Activated CD8-positive, alpha-beta memory T cell treated with anti-CD3 and anti-CD28 coated beads, Interleukin-2, amount 50 U/mL, for 1 hour (primary cell): ENCODE results near the gene SLC9A5.

ENCODE experiments used
- DNase-seq: peaks from one replicate; pipeline ENCODE4 v3.0.0-alpha.2; 2020; ENCODE audit errors: extremely low read depth

SLC9A5 gene

DNA sequence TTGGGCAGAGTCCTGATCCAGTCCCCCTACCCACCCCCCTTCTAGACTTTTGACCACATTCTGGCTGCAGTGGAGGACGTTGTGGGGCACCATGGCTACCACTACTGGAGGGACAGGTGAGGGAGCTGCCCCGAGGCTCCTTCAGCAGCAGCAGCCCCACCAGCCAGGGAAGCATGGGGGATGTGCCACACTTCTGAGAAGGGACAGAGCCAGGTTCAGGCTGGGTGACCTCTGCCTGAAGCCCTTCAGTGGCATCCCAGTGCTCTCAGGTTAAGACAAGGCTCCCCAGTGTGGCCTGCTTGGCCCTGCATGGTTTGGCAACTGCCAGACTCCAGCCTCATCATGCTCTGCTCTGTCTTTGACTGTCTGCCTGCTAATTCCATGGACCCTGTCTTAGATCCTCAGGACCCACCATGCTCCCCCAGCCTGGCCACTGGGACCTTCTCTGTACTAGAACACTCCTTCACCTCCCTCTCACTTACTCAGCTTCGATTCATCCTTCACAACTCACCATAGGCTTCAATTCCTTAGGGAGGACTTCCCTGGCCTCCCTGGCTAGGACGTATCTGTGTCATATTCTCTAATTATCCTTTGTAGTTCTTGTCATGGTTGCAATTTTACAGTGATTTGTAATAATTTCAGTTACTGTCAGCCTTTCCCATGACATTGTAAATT, 8.8 kb downstream of the SLC9A5 start:
- no peak for DNase-seq

DNA sequence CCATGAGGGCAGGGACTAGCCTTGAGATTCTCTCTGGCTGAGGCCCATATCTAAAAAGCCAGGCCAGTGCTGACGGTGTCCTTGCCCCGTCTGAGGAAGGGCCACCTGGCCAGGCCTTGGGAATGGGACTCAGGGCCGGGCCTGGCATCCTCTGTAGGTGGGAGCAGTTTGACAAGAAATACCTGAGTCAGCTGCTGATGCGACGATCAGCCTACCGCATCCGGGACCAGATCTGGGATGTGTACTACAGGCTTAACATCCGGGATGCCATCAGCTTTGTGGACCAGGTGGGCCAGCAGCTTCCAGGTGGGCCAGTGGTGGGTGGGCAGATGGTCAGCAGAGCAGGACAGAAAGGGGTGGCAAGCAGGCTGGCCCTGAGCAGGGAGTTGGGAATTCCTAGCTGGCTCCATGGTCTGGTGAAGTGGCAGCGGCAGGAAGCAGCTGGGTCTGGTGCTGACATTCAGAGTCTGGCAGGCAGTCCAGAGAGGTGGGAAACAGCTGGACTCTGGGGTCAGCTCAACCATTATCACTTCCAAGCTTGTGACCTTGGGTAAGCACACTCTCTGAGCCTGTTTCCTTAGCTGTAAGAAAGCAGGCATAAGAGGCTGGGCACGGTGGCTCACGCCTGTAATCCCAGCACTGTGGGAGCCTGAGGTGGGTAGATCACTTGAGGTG, 9.5 kb downstream of the SLC9A5 start:
- DNase-seq, result no peak

DNA sequence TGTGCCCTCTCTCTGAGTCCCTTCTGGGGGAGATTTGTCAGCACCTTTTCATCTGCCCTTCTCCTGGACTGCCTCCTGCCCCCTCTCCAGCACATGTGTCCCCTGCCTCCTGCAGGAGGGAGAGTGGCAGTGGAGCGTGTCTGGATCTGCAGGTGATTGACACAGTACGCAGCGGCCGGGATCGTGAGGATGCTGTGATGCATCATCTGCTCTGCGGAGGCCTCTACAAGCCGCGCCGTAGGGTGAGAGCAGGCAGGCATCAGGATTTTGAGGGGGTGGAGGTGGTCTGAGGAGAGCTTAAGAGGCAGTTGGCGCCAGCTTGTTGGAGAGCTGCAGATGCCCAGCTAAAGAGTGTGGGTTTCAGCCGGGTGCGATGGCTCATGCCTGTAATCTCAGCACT, 10.9 kb downstream of the SLC9A5 start:
- DNase-seq, result no peak

DNA sequence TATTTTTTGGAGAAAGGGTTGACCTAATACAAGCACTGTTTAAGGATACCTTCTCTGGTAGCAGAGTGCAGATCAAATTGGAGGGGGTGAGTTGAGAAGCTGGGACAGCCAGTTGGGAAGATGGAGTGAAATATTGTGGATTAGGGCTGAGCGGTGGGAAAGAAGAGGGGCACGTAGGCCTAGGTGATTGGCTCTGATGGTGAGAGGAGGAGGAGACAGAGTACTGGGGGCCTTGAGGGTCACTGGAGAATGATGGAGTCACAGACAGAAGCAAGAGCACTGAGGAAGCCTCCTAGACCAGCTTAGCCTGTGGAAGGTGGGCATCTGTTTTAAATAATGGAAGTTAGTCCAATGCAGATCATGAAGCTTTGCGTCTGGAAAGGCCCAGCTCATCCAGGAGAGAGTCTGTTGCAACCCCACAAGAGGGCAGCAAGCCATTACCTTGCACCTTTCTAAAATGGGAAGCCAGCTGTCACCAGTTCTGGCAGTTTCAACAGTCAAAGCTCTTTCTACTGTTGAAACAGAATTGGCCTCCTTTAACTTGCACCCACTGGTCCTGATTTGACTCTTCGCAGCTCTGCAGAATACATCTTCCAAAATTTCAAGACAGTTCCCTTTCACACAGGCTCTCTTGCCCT, 11.8 kb downstream of the SLC9A5 start:
- no peak for DNase-seq

DNA sequence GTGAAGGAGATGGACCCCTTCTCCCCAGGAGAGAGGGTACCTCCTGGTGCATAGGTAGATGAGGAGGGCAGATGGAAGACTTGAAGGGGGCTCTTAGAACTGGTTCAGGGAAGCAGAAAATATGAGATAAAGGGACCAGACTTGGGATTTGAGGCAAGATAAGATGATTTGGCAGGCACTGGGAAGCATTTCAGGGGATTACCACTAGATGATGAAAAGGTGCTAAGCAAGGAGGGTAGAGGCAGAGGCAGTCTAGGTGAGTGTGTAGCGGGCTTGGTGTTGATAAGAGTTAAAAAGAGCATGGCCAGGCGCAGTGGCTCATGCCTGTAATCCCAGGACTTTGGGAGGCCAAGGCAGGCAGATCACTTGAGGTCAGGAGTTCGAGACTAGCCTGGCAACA, 14.4 kb downstream of the SLC9A5 start:
- DNase-seq, result no peak

DNA sequence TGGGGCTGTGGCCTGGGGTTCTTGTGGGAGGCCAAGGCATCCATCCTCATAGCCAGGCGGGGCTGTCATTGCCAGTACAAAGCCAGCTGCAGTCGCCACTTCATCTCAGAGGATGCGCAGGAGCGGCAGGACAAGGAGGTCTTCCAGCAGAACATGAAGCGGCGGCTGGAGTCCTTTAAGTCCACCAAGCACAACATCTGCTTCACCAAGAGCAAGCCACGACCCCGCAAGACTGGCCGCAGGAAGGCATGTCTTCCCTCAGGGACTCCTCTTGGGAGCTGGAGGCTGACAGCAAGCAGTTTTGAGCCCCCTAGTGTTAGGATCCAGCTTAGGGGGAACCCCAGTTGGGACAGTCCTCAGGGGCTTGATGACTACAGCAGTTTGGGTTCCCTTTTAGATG, 15.5 kb downstream of the SLC9A5 start:
- DNase-seq, result no peak

DNA sequence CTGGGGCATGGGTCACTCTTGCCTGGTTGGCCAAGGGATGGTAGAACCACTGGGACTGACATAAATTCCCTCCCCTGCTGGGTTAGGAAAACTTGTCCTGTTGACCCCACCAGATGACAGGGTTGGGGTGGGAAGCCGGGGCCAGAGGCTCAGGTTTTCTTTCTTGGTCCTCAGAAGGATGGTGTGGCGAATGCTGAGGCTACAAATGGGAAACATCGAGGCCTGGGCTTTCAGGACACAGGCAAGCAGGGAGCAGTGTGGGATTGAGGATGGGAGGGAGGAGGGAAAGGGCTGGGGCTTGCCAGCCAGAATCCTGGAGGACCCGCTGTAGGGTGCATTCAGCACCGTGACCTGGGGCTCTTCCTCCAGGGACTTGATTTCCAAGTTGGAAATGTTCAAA, 16.1 kb downstream of the SLC9A5 start:
- no peak for DNase-seq

DNA sequence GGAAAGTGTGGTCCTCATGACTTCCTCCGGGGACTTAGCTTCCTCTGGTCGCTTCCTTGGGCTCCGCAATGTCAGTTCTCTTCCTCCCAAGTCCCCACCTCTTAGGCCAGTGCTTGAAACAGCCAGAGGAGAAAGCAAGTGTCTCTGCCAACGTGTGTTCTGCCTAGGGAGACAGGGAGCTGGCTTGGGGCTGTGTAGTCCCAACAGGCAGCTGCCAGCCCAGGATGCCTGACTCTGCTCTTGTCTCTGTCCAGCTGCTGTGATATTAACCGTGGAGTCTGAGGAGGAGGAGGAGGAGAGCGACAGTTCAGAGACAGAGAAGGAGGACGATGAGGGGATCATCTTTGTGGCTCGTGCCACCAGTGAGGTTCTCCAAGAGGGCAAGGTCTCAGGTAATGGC, 17.1 kb downstream of the SLC9A5 start:
- DNase-seq, result no peak

DNA sequence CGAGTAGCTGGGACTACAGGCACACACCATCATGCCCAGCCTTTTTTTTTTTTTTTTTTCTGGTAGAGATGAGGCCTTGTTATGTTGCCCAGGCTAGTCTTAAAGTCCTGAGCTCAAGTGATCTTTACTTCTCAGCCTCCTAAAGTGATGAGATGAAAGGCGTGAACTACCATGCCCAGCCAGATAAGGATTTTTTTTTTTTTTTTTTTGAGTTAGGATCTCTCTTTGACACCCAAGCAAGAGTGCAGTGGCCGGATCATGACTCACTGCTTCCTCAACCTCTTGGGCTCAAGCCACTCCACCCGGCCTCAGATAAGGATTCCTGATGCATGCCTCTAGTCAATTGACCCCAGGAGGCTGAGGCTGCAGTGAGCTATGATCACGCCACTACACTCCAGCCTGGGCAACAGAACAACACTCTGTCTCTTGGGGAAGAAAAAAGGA, 19.4 kb downstream of the SLC9A5 start:
- DNase-seq, result no peak

DNA sequence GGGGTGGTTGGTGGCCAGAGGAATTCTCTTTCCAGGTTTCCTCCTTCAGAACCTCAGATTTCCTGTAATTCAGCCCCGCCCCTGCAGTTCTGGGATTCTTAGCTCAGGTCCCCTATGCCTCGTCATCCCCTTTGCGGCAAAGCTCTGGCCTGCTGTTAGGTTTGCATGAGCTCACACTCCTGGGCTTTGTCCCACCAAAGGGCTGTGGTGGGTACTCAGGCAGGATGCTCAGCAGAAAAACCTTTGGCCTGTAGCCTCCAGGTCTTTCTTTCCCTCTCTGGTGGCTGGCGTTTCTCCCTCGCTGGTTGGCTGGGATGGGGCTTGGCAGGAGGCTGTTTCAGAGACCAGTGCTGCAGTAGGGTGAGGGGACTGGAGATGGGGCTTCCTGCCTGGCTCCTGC, 21.0 kb downstream of the SLC9A5 start:
- DNase-seq, result no peak

DNA sequence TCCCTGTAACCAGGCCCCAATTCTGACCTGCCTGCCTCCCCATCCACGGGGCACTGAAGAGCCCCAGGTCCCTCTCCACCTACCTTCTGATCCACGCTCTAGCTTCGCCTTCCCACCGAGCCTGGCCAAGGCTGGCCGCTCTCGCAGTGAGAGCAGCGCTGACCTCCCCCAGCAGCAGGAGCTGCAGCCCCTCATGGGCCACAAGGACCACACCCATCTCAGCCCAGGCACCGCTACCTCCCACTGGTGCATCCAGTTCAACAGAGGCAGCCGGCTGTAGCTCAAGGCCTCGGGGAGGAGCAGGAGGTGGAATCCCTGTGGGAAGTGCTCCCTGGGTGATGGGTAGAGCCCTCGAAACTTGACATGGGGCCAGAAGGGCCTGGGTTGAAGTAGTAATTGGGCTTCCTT, 22.2 kb downstream of the SLC9A5 start:
- DNase-seq, result no peak

DNA sequence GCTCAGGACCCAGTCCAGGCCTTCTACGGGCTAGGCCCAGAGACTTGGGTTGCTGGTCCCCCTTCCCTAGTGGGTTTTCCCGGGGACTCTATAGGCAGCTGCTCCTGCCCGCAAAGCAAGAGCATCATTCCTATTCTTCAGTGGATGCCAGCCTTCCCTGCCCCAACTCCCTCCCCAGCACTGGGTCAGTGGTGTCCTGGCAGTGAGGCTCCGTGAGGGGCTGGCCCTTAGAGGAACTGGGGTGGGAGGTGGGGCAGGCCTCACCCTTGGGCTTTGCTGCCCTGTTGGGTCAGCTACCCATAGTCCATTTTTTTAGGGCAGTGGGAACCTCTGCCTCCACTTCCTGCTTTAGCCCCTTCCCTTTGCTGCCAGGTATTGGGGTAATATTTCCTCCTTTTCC, 22.7 kb downstream of the SLC9A5 start:
- DNase-seq, result no peak

DNA sequence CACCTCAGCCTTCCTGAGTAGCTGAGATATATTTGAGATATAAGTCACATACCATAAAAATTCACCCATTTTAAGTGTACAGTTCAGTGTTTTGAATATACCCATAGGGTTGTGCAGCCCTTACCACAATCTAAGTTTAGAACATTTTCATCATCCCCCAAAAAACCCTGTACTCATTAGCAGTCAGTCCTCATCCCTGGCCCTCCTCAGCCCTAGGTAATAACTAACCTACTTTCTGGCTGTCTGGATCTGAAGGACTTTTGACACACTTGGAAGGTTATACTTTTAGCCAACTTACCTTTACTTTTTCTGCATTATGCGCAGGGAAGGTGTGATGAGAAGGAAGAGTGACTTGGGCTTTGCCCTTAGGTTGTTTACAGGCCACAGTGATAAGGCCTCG, 26.5 kb downstream of the SLC9A5 start:
- DNase-seq, result no peak

DNA sequence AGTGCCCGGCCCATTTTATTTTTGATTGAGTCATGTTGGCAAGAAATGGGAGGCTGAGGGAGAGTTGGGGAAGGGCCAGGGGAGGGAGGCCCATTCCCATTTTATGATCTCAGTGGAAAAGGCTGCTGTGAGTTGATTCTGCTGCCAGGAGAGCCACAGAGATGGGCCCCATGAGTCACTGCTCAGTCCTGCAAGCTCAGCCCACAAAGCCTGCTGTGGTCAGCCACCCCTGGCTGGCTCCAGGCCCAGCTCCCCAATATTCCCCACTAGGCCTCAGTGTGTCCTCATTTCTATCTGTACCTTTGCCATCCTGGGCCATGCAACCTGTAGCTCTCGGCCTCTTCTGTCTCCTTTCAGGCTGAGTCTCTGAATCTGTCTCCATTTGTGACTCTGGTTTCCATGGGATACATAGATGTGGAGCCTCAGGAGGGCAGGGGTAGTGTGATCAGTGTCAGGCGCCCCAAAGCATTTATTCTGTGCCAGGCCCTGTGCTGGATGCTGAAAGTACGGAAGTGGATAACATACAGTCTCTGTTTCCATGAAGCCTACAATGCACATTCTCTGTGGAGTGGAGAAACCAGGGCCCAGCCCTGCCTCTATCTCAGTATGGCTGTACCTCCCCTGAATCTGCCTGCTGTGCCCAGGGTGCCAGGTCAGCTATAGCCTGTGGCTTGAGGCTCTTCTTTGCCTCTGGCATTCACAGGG, 28.7 kb downstream of the SLC9A5 start:
- DNase-seq, result no peak

DNA sequence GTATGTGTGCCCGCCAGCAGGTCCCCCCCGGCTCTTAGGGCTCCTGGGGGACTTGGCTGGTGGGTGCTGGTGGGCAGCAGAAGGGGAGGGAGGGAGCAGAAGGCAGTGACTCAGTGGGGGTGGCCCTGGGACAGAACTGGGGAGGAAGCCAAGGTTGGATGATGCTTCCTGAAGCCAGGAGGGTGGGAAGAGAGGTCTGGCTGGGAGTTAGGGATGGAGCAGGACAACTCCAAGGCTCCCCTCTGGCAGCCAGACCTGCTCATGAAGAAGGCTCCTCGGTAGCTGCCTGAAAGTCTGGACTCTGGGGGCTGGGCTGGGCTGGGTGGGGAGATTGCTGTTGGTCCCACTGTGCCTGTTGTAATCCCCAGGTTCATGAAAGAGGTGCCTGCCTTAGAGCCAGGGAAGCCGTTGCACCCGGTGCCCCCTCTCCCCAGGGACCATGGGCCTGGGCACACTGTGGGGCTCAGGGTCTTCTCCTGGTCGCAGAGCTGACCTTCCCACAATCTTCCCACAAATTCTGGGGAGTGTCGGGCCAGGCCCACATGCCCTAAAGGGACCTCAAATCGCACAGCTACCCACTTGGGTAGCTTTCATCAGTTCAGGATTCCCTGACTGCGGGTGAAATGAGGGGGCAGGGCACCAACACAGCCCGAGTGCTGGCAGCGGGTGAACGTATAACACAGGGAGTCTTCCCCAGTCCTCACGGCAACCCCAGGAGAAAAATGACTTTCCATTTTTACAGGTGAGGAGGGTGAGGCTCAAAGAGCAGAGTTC, 29.4 kb downstream of the SLC9A5 start:
- DNase-seq, result no peak

DNA sequence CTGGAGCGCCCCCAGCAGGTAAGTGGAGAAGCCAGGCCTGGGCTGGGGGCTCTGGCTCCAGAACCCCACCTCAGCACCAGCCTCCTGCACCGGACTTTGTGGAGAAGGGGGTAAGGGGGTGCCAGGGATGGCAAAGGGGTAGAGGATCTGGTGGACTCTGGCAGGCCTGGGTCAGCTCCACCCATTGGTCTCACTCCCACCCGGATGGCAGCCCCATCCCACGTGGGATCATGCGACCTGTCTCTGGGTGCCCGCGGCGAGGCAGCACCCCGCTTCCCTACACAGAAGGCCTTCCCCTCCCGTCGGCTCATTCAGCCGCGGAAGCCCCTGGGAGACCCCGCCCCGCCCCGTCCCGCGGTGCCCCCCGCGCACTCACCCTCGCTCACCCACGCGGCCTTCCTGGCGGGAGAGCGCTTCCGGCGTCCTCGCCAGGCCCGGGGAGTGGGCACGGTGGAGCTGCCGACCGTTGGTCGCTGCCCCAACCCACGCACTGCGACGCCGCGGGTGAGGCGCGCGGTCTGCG, 30.1 kb downstream of the SLC9A5 start:
- no peak for DNase-seq

DNA sequence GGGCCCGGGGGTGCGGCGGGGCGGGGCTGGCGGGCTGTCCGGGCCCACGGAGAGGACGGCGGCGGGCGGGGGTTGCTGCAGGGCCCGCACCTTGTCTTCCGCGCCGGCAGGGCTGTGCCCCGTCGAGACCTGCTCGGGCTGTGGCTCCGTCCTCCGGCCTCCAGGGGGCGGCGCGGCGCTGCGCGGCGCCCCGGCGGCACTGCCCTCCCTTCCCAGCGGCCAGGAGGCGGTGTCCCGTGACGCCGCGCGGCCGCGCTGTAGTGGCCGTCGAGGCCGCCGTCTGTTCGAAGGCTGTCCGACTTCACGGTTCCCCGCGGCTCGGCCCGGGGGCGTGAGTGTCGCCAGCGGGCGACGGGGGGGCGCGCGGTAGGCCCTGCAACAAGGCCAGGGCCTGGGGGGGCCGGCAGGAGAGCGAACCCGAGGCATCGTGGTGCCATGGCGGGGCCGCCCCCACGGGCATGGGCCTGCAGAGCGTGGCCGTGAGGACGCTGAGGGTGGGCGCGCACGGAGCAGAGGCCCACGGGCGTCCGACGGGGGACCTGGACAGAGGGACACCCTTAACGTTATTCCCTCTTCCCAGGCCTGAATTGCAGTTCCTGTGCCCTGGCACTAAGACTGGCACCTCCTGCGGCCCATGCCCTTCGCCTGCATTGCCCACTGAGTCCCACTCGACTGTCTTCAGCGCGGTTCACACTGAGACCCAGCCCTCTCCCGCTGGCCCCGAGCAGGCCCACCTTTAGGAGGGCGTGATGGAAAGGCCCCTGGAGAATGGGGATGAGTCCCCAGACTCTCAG, 30.7 kb downstream of the SLC9A5 start, which contains the start of gene PLEKHG4:
PLEKHG4 (plus strand) TSS at position 237 of the 794 bp plus-strand sequence; CDS start at position 750, 513 bp downstream.
- DNase-seq, result peak; percentile 41

DNA sequence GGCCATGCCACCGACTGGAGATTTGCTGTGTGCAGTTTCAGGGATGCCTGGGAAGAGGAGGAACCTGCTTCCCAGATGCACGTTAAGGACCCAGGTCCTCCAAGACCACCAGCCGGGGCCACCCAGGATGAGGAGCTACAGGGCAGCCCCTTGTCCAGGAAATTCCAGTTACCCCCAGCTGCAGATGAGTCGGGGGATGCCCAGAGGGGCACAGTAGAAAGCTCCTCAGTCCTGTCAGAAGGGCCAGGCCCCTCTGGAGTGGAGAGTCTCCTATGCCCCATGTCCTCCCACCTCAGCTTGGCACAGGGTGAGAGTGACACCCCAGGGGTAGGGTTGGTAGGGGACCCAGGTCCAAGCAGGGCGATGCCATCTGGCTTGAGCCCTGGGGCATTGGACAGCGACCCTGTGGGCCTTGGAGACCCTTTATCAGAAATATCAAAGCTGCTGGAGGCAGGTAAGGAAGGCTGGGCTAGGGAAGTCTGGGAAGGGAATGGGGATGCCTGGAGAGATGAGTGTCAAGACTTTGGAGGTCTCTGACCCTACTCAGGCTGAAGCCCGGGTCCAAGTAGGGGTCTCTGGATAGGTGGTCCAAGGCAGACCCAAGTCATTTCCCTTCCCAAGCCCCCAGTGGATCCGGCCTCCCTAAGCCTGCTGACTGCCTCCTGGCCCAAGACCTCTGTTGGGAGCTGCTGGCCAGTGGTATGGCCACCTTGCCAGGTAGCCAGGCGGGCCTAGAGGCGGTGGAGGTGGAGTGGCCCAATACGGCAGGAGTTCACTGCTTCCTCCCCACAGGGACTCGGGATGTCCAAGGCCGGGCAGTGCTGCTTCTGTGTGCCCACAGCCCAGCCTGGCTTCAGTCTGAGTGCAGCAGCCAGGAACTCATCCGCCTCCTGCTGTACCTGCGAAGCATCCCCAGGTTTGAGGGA, 31.6 kb downstream of the SLC9A5 start:
- DNase-seq, result no peak
